K562 (cell line): ENCODE measurements around the gene RASSF3. TPM values are rescaled to one million over a fixed set of nuclear protein-coding genes. Genes with fewer than 3 reads are reported as not detected.

ENCODE experiments used
- ATAC-seq: fragments of 200-7000 bp; cut with Tn5 transposase; 3 replicates; pipeline ENCODE4 v1.9.1; 2020; ENCODE audit warnings: moderate library complexity
- BruUV-seq: library from RNA; stranded (reverse); fragments of 400-500 nt; replicated peaks from 2 replicates; lab custom pipeline; 2021; lab: Mats Ljungman, UMichigan
- CTCF ChIA-PET: fragments of 300-600 bp; formaldehyde crosslinking; extraction: SDS; loops from one replicate; lab custom pipeline; 2021; ENCODE audit warnings: low intra/inter-chr PET ratio; lab: Yijun Ruan, JAX
- POLR2A ChIA-PET: fragments of 300-600, 350-650 bp; sonication (Branson Sonifier 250); formaldehyde crosslinking; extraction: SDS; loops from one replicate; lab custom pipeline; 2021; ENCODE audit warnings: antibody characterized with exemption, inconsistent platforms; lab: Yijun Ruan, JAX
- DNase-seq, 4 experiments: peaks; one replicate each; pipeline versions ENCODE4 v3.0.0 to v3.0.0-alpha.2; 2011 to 2018; ENCODE audit warnings: low spot score in 3 of 4, mixed read lengths in 3 of 4; ENCODE audit errors: extremely low read depth in 1 of 4
- FAIRE-seq: peaks from 2 replicates; lab custom pipeline; 2011; peaks lifted over from hg19 to GRCh38; lab: Jason Lieb, UNC
- H2AFZ ChIP-seq: 2 replicates; pipeline ENCODE4 v1.6.0; 2011; ENCODE audit warnings: low read depth, low read length, control low read depth, inconsistent platforms
- H3K27ac ChIP-seq: fragments of 200-600 bp; 3 replicates; pipeline ENCODE4 v1.8.0; 2011; ENCODE audit warnings: low read depth, mild to moderate bottlenecking, control low read depth, inconsistent platforms, low read length, moderate library complexity, mixed read lengths; ENCODE audit errors: extremely low read depth
- H3K27me3 ChIP-seq, 2 experiments: fragments of 300-600 bp in 1 of 2; 2 replicates in 1 of 2; 3 replicates in 1 of 2; pipeline versions ENCODE4 v1.6.0 to v1.8.0; 2011; ENCODE audit warnings: inconsistent platforms in 2 of 2, low read length in 2 of 2, mild to moderate bottlenecking in 1 of 2, mixed read lengths in 1 of 2, moderate library complexity in 1 of 2; ENCODE audit not compliant: control insufficient read depth in 2 of 2, insufficient read depth in 2 of 2
- H3K36me3 ChIP-seq: fragments of 300-600 bp; 3 replicates; pipeline ENCODE4 v1.8.0; 2011; ENCODE audit warnings: mild to moderate bottlenecking, low read length, inconsistent platforms; ENCODE audit not compliant: control insufficient read depth, insufficient read depth
- H3K4me1 ChIP-seq, 2 experiments: fragments of 200-600 bp in 1 of 2; replicated peaks in 1 of 2; 2 replicates in 1 of 2; 3 replicates in 1 of 2; pipeline versions ENCODE4 v1.5.1 to v1.8.0; 2011; ENCODE audit warnings: inconsistent platforms in 2 of 2, low read length in 2 of 2, mild to moderate bottlenecking in 1 of 2, mixed read lengths in 1 of 2, moderate library complexity in 1 of 2; ENCODE audit not compliant: control insufficient read depth in 2 of 2, insufficient read depth in 2 of 2
- H3K4me2 ChIP-seq: 2 replicates; pipeline ENCODE4 v1.6.1; 2011; ENCODE audit warnings: low read length, control low read depth, inconsistent platforms, mixed read lengths; ENCODE audit not compliant: insufficient read depth
- H3K4me3 ChIP-seq: fragments of 200-600 bp; sonication (generic), shearing (Covaris generic); 2 replicates; pipeline ENCODE4 v1.5.1; 2016; ENCODE audit warnings: control low read depth, inconsistent platforms
- H3K79me2 ChIP-seq: fragments of 200-600 bp; 3 replicates; pipeline ENCODE4 v1.8.0; 2011; ENCODE audit warnings: low read length, inconsistent platforms; ENCODE audit not compliant: control insufficient read depth, insufficient read depth
- H3K9ac ChIP-seq, 2 experiments: 2 replicates each; pipeline versions ENCODE4 v1.6.0 to v1.6.1; 2011; ENCODE audit warnings: low read depth in 2 of 2, low read length in 2 of 2, control low read depth in 1 of 2, inconsistent platforms in 1 of 2, mild to moderate bottlenecking in 1 of 2, mixed read lengths in 1 of 2; ENCODE audit not compliant: insufficient read depth in 1 of 2
- H3K9me1 ChIP-seq: one replicate; pipeline ENCODE4 v1.6.0; 2011; ENCODE audit warnings: inconsistent platforms, mild to moderate bottlenecking, low read length, moderate library complexity; ENCODE audit not compliant: control insufficient read depth, insufficient read depth
- H3K9me3 ChIP-seq: replicated peaks from 2 replicates; pipeline ENCODE4 v1.5.1; 2011; ENCODE audit warnings: low read depth, low read length, inconsistent platforms; ENCODE audit not compliant: control insufficient read depth, insufficient read depth
- H4K20me1 ChIP-seq: replicated peaks from 2 replicates; pipeline ENCODE4 v1.6.1; 2011; ENCODE audit warnings: low read length, inconsistent platforms, mixed read lengths; ENCODE audit not compliant: control insufficient read depth, insufficient read depth
- FOXK1 ChIP-seq: sonication (generic); formaldehyde crosslinking; IDR thresholded peaks from 2 replicates; pipeline ENCODE4 v1.8.0; 2022; ENCODE audit warnings: missing genetic modification reagents, mild to moderate bottlenecking, borderline replicate concordance
- FOXM1 ChIP-seq, 2 experiments: fragments of 450-650 bp in 1 of 2; sonication (generic) in 1 of 2; formaldehyde crosslinking in 1 of 2; IDR thresholded peaks; 2 replicates each; pipeline versions ENCODE4 v1.6.1 to v1.9.0; 2017 to 2022; ENCODE audit warnings: low read depth in 2 of 2, mild to moderate bottlenecking in 2 of 2, missing genetic modification reagents in 1 of 2, moderate library complexity in 1 of 2
- JUNB ChIP-seq: fragments of 450-650 bp; formaldehyde crosslinking; conservative IDR thresholded peaks from 2 replicates; pipeline ENCODE4 v1.4.0; 2020; ENCODE audit warnings: mild to moderate bottlenecking
- KLF16 ChIP-seq: IDR thresholded peaks from 2 replicates; pipeline ENCODE4 v1.6.1; 2016; ENCODE audit warnings: antibody characterized with exemption
- NR3C1 ChIP-seq: sonication (generic); formaldehyde crosslinking; IDR thresholded peaks from 2 replicates; pipeline ENCODE4 v1.8.1; 2022; ENCODE audit warnings: missing genetic modification reagents
- RBFOX2 ChIP-seq: fragments of 200-400 bp; formaldehyde crosslinking; IDR thresholded peaks from 2 replicates; pipeline ENCODE4 v1.6.1; 2017; ENCODE audit warnings: low read depth, mild to moderate bottlenecking, low read length, moderate library complexity
- RBM25 ChIP-seq: fragments of 200-400 bp; formaldehyde crosslinking; IDR thresholded peaks from 2 replicates; pipeline ENCODE4 v1.6.1; 2018; ENCODE audit warnings: low read length, low read depth, moderate library complexity; ENCODE audit not compliant: severe bottlenecking
- TCFL5 ChIP-seq: fragments of 250-450 bp; sonication (Bioruptor Pico); conservative IDR thresholded peaks from 2 replicates; pipeline ENCODE4 v1.6.1; 2021; ENCODE audit warnings: mild to moderate bottlenecking, moderate library complexity, matching md5 sums
- ZNF146 ChIP-seq: IDR thresholded peaks from one replicate; pipeline ENCODE4 v1.6.1; 2018; ENCODE audit warnings: missing compliant biosample characterization; ENCODE audit not compliant: unreplicated experiment
- ZNF436 ChIP-seq: fragments of 250-450, 450-650 bp; sonication (Bioruptor Pico); formaldehyde crosslinking; IDR thresholded peaks from 2 replicates; pipeline ENCODE4 v1.7.0; 2020; ENCODE audit warnings: mild to moderate bottlenecking
- WGBS: fragments of 100-300 bp; shearing (Covaris generic); methylation state at CpG from one replicate; pipeline ENCODE4 v1.1.6; 2016; ENCODE audit warnings: low coverage, mixed read lengths; ENCODE audit not compliant: insufficient coverage; ENCODE audit errors: missing lambda C conversion rate; 5-methylcytosine and 5-hydroxymethylcytosine counted together
- in situ Hi-C: fragments of 300-500 bp; cut with MboI; formaldehyde crosslinking; loops from 4 replicates; pipeline ENCODE4 v1.15.0; 2018; ENCODE audit warnings: inconsistent platforms, mixed read lengths
- intact Hi-C: fragments of 100-400 bp; cut with micrococcal nuclease; formaldehyde crosslinking; loops from 2 replicates; pipeline ENCODE4 v1.14.2; 2022
- polyA plus RNA-seq, 8 experiments: library from polyadenylated mRNA; depleted of rRNA in 4 of 8; stranded (reverse) in 5 of 8; unstranded in 3 of 8; fragments of >200 nt; fragmentation: Nextera tagmentation in 2 of 8; fragmentation: Illumina TruSeq in 1 of 8; extraction: Ambion mirVana in 2 of 8; extraction: Trizol in 1 of 8; gene quantifications; 2 replicates each; pipeline versions ENCODE4 v1.2.1 to v1.2.3, GENCODE V29; 2011 to 2014; ENCODE audit warnings: inconsistent platforms in 1 of 8, missing spikeins in 1 of 8
- total RNA-seq, 7 experiments: library from RNA; depleted of rRNA in 6 of 7; stranded (reverse); fragments of >200 nt in 6 of 7; fragmentation: Illumina TruSeq in 2 of 7; extraction: Trizol in 2 of 7; gene quantifications; 2 replicates each; pipeline versions ENCODE4 v1.2.1 to v1.2.3, GENCODE V29; 2011 to 2021; ENCODE audit warnings: low replicate concordance in 1 of 7
- TF ChIP-seq, protein P1 (sequence below): sonication (generic); formaldehyde crosslinking; IDR thresholded peaks from 2 replicates; pipeline ENCODE4 v1.8.0; 2022; ENCODE audit warnings: mild to moderate bottlenecking, missing genetic modification reagents
- TF ChIP-seq, protein P2 (sequence below): fragments of 250-450 bp; sonication (Bioruptor Pico); IDR thresholded peaks from 2 replicates; pipeline ENCODE4 v1.9.0; 2021; ENCODE audit warnings: mild to moderate bottlenecking, inconsistent platforms
- TF ChIP-seq, protein P3 (sequence below), 2 experiments: IDR thresholded peaks in 1 of 2; conservative IDR thresholded peaks in 1 of 2; 2 replicates each; pipeline ENCODE4 v1.6.1; 2016; ENCODE audit warnings: low read depth in 2 of 2, mild to moderate bottlenecking in 1 of 2, missing compliant biosample characterization in 1 of 2, missing genetic modification characterization in 1 of 2, moderate library complexity in 1 of 2
- TF ChIP-seq, protein P4 (sequence below): fragments of 200-800 bp; sonication (Bioruptor generic); IDR thresholded peaks from 2 replicates; pipeline ENCODE4 v1.6.1; 2017; ENCODE audit warnings: missing genetic modification characterization, missing compliant biosample characterization

Gene RASSF3
- total and polyA plus RNA-seq, 9 of the 15 experiments (the other 6 are each of a cell fraction or from before 2014, with no cell fraction given) = 3.7 to 39.2 (median 20.2) TPM

GRCh38 chr12:64583771-64584421, 26.4 kb upstream of the RASSF3 start:
- in situ Hi-C loops = no loop called here
- FAIRE-seq (no peak), DNase-seq (no peak), ATAC-seq (no peak)
- Histone ChIP-seq H4K20me1 (no peaks in the 10 kb centered on the region), H3K4me3 (no peak overlapping the region), H2AFZ (no peak overlapping the region), H3K79me2 (no peaks in the 10 kb centered on the region), H3K9me3 (no peaks in the 10 kb centered on the region), H3K36me3 (no peaks in the 10 kb centered on the region), H3K9ac (no peak overlapping the region), H3K9me1 (no peaks in the 10 kb centered on the region), H3K4me1 (no peaks in the 10 kb centered on the region), H3K27ac (no peak overlapping the region), H3K4me2 (no peak overlapping the region), H3K27me3 (peaks cover 6 to 7% of the 10 kb centered on the region in 2 experiments; a peak in 3 of 5 replicates)
- BruUV-seq = no TSS peak
- intact Hi-C loops = no loop called here
- POLR2A ChIA-PET = interaction anchor here (0.6 to 1.6 kb wide), 2 partner anchors 9 to 580 kb away, joined by 3 to 7 read pairs; no protein-coding TSS in a partner anchor
- WGBS = 4% methylated on average over 6 of the region's 6 CpGs
- CTCF ChIA-PET = no interaction called here
- TF ChIP-seq, protein P1, sequence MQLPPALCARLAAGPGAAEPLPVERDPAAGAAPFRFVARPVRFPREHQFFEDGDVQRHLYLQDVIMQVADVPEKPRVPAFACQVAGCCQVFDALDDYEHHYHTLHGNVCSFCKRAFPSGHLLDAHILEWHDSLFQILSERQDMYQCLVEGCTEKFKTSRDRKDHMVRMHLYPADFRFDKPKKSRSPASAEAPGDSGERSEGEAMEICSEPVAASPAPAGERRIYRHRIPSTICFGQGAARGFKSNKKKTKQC = no peak
- TF ChIP-seq FOXM1 (IDR thresholded peaks at IDR 0.05; ENCODE audit: low read depth) = peak; percentile 95
- TF ChIP-seq FOXM1 (CRISPR knock-in tag; IDR thresholded peaks at IDR 0.05; ENCODE audit: low read depth) = no peak
- TF ChIP-seq RBM25 = no peak
- TF ChIP-seq FOXK1 (CRISPR knock-in tag) = no peak
- no peak for TF ChIP-seq KLF16
- no peak for TF ChIP-seq ZNF146 (CRISPR knock-in tag)
- TF ChIP-seq RBFOX2 = no peak
- TF ChIP-seq, protein P2, sequence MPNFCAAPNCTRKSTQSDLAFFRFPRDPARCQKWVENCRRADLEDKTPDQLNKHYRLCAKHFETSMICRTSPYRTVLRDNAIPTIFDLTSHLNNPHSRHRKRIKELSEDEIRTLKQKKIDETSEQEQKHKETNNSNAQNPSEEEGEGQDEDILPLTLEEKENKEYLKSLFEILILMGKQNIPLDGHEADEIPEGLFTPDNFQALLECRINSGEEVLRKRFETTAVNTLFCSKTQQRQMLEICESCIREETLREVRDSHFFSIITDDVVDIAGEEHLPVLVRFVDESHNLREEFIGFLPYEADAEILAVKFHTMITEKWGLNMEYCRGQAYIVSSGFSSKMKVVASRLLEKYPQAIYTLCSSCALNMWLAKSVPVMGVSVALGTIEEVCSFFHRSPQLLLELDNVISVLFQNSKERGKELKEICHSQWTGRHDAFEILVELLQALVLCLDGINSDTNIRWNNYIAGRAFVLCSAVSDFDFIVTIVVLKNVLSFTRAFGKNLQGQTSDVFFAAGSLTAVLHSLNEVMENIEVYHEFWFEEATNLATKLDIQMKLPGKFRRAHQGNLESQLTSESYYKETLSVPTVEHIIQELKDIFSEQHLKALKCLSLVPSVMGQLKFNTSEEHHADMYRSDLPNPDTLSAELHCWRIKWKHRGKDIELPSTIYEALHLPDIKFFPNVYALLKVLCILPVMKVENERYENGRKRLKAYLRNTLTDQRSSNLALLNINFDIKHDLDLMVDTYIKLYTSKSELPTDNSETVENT (CRISPR knock-in tag) = no peak
- no peak for TF ChIP-seq JUNB (CRISPR knock-in tag)
- TF ChIP-seq ZNF436 = no peak
- no peak for TF ChIP-seq NR3C1 (CRISPR knock-in tag)
- TF ChIP-seq, protein P3, sequence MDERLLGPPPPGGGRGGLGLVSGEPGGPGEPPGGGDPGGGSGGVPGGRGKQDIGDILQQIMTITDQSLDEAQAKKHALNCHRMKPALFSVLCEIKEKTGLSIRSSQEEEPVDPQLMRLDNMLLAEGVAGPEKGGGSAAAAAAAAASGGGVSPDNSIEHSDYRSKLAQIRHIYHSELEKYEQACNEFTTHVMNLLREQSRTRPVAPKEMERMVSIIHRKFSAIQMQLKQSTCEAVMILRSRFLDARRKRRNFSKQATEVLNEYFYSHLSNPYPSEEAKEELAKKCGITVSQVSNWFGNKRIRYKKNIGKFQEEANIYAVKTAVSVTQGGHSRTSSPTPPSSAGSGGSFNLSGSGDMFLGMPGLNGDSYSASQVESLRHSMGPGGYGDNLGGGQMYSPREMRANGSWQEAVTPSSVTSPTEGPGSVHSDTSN (CRISPR knock-in tag; IDR thresholded peaks at IDR 0.05; ENCODE audit: low read depth) = no peak
- TF ChIP-seq, protein P3 (tag; conservative IDR thresholded peaks at IDR 0.05; ENCODE audit: low read depth) = peak; percentile 53
- TF ChIP-seq TCFL5 = no peak
- TF ChIP-seq, protein P4, sequence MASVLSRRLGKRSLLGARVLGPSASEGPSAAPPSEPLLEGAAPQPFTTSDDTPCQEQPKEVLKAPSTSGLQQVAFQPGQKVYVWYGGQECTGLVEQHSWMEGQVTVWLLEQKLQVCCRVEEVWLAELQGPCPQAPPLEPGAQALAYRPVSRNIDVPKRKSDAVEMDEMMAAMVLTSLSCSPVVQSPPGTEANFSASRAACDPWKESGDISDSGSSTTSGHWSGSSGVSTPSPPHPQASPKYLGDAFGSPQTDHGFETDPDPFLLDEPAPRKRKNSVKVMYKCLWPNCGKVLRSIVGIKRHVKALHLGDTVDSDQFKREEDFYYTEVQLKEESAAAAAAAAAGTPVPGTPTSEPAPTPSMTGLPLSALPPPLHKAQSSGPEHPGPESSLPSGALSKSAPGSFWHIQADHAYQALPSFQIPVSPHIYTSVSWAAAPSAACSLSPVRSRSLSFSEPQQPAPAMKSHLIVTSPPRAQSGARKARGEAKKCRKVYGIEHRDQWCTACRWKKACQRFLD (CRISPR knock-in tag) = no peak
